AG04449 (cell line): ENCODE results near the gene ARHGAP22.

Source experiments
- CTCF ChIA-PET: fragments of 350-600 bp; formaldehyde crosslinking; extraction: SDS; loops from one replicate; lab custom pipeline; 2021; ENCODE audit warnings: antibody characterized with exemption; lab: Yijun Ruan, JAX
- POLR2A ChIA-PET: fragments of 400-600, 350-600 bp; formaldehyde crosslinking; extraction: SDS; loops from one replicate; lab custom pipeline; 2020; ENCODE audit warnings: antibody characterized with exemption, inconsistent platforms; lab: Yijun Ruan, JAX
- DNase-seq: peaks from one replicate; pipeline ENCODE4 v3.0.0-alpha.2; 2010; ENCODE audit warnings: low read depth, low spot score
- H3K4me3 ChIP-seq: 2 replicates; pipeline ENCODE4 v1.5.1; 2011; ENCODE audit warnings: low read depth, mild to moderate bottlenecking, control low read depth, low read length
- TF ChIP-seq, protein P1 (sequence below): IDR thresholded peaks from one replicate; pipeline ENCODE4 v1.5.1; 2011; ENCODE audit warnings: mild to moderate bottlenecking, moderate library complexity, low read length, control low read depth, inconsistent platforms; ENCODE audit not compliant: insufficient read depth; ENCODE audit errors: missing control alignments

The ARHGAP22 gene

DNA sequence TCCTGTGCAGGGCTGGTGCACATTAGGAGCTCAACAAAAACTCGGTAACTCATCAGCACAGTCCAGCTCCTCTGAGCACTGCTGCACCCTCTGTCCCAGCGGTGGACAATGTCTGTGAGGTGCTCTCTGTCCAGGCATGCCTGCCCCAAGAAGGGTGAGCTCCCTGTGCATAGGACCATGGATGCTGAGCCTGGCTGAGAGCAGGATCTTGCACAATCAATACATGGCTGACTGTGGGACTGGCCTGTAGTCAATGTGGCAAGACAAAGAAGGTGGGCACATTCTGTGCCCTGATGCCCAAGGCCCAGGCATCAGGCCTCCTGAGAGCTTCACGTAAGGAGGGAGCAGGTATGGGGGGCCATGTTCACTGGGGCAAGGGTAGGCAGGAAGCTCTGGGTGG, 17.1 kb downstream of the ARHGAP22 start:
- TF ChIP-seq, protein P1, sequence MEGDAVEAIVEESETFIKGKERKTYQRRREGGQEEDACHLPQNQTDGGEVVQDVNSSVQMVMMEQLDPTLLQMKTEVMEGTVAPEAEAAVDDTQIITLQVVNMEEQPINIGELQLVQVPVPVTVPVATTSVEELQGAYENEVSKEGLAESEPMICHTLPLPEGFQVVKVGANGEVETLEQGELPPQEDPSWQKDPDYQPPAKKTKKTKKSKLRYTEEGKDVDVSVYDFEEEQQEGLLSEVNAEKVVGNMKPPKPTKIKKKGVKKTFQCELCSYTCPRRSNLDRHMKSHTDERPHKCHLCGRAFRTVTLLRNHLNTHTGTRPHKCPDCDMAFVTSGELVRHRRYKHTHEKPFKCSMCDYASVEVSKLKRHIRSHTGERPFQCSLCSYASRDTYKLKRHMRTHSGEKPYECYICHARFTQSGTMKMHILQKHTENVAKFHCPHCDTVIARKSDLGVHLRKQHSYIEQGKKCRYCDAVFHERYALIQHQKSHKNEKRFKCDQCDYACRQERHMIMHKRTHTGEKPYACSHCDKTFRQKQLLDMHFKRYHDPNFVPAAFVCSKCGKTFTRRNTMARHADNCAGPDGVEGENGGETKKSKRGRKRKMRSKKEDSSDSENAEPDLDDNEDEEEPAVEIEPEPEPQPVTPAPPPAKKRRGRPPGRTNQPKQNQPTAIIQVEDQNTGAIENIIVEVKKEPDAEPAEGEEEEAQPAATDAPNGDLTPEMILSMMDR, result no peak
- no peak for DNase-seq
- ChIA-PET CTCF (interaction anchor here (1.0 to 6.9 kb wide), 7 partner anchors 9 to 69 kb away, joined by 3 to 65 read pairs (median 4); no protein-coding TSS in a partner anchor), POLR2A (interaction anchor here (1.4 to 3.0 kb wide), 3 partner anchors 8 to 19 kb away, joined by 3 to 35 read pairs (median 8); partner anchors contain the start of gene ARHGAP22)
- H3K4me3 ChIP-seq, result no peak overlapping the region

DNA sequence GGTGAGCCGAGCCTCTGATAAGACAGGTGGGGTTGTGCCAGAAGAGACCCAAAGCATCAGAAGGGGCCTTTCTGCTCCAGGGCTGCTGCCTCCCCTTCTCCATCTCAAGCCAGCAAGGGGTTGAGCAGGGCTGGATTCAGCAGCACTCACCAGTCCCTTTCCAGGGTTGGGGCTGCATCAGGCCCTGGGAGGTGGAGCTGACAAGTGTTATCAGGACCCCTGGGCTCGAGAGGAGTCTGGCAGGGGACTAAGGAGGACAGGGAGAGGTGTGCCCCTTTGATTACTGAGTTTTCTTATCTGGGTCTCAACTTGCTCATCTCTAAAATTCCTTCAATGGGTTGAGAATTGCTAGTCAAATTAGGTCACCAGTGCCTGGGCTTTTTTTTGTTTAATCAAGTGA, 17.8 kb downstream of the ARHGAP22 start:
- TF ChIP-seq, protein P1, result no peak
- H3K4me3 ChIP-seq, result no peak overlapping the region
- no peak for DNase-seq
- POLR2A ChIA-PET, result no interaction called here
- CTCF ChIA-PET, result interaction anchor here (1.0 to 6.9 kb wide), 6 partner anchors 20 to 70 kb away, joined by 3 to 65 read pairs (median 4); no protein-coding TSS in a partner anchor

DNA sequence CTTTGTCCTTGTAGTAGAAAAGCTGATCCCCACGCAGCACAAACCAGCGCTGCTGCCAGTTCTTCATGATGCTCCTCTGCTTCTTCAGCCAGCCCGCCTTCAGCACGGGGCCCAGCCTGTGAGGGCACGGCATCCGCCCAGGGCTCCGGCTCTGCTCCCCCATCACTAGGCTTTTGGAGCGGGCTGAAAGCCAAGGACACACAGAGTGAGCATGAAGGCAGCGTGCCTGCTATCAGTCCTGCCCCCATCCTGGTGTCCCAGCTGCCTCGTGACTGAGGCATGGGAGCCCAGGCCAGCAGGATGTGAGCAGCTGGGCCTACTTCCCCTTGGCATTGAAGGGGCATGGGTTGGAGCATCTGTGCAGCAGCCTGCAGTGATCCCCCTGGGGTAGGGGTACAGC, 21.9 kb downstream of the ARHGAP22 start:
- DNase-seq, result no peak
- CTCF ChIA-PET, result interaction anchor here (1.0 to 2.3 kb wide), 3 partner anchors 9 to 15 kb away, joined by 3 to 6 read pairs (median 3); no protein-coding TSS in a partner anchor
- no peak overlapping the region for H3K4me3 ChIP-seq
- POLR2A ChIA-PET, result no interaction called here
- TF ChIP-seq, protein P1, result no peak

DNA sequence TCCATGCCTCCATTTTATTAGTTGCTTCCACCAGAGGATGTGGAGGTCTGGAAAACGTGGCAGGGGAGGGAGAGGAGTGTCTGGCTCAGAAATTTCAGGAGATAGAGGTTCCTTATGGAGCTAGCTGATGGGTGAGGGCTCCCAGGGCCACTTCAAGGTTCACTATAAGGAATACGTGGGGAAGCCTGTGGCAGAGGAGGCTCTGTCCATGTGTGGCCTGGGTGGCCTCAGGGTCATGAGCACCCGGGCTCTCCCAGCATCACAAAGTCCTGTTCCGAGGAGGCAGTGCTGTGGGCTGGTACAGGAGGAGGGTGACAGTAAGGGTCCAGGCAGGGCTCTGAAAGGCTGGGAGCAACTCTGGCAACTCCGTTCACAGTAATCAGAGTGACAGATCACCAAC, 24.6 kb downstream of the ARHGAP22 start:
- ChIA-PET CTCF (interaction anchor here (1.7 to 3.9 kb wide), 3 partner anchors 14 to 77 kb away, joined by 3 to 30 read pairs (median 11); no protein-coding TSS in a partner anchor), POLR2A (interaction anchor here (1.9 kb wide), 1 partner anchor 9 kb away, joined by 8 read pairs; no protein-coding TSS in a partner anchor)
- DNase-seq, result no peak
- no peak overlapping the region for H3K4me3 ChIP-seq
- TF ChIP-seq, protein P1, result no peak

DNA sequence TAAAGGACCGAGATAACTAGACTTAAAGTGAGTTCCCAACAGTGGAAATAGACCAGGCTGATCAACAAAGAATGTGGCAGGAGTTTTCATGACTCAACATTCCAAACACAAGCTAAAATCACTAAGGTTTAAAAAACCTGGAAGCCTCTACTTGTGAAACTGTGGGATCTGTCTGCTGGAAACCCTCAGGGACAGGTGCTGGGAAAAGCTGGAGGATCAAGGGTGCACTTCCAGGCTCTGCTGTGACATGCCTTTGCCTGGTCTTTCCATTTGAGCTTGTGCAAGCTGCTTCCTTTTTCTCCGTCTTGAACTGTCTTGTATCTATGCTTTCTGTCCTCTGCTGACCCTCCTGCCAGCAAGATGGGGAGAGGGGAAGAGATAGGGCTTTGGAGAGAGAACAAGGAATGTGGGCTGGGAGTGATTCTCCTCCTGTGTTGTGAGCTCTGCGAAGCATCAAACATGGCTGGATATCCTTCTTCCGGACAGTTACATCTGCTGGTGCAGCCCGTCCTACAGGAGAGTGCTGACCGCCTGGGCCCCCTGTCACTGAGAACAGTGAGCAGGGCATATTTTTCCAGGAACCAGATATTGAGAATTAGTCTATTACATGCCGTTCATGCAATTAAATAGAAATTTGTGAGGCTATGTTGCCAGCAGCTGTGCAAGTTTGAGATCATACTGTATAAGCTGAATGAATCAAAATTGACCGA, 25.5 kb downstream of the ARHGAP22 start:
- no peak for DNase-seq
- POLR2A ChIA-PET, result interaction anchor here (1.9 kb wide), 1 partner anchor 10 kb away, joined by 8 read pairs; no protein-coding TSS in a partner anchor

More for the DNA sequence above, 25.5 kb downstream of the ARHGAP22 start:
- TF ChIP-seq, protein P1, result no peak
- no peak overlapping the region for H3K4me3 ChIP-seq
- CTCF ChIA-PET, result interaction anchor here (0.9 to 3.9 kb wide), 6 partner anchors 9 to 77 kb away, joined by 3 to 30 read pairs (median 6); no protein-coding TSS in a partner anchor
